ENCODE measurements around the gene TNS1. TPM values are rescaled to one million over a fixed set of nuclear protein-coding genes. Genes with fewer than 3 reads are reported as not detected.

The TNS1 gene
- total and polyA plus RNA-seq, 7 experiments from 2014 or later, result 0.50 to 5.0 (median 0.81) TPM; not detected in 2

DNA sequence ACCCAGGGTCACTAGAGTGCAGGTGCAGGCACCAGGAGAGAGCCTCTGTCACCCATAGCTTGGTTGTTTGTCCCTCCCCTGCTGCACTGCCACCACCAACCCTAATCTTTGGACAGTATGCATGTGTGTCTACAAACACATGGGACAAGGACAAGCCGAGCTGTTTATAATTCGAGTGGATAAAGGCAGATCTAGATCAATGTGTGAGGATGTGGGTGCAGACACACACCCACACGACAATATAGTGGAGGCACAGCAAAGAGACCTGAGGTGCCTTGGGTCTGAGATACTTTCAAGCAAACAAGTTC lies 199.2 kb downstream of the TNS1 start:
- Histone ChIP-seq H3K4me1 (ENCODE audit: control insufficient read depth in 2 of 2, insufficient read depth in 2 of 2, low read length in 2 of 2) (no peaks in the 10 kb centered on the region), H3K36me3 (ENCODE audit: control insufficient read depth in 2 of 3, insufficient read depth in 3 of 3, low read length in 3 of 3) (no peaks in the 10 kb centered on the region), H3K27ac (ENCODE audit: low read depth, low read length) (no peak overlapping the region), H3K4me3 (ENCODE audit: low read length) (no peak overlapping the region), H3K9me3 (ENCODE audit: control insufficient read depth in 2 of 3, low read length in 3 of 3) (no peaks in the 10 kb centered on the region), H3K27me3 (ENCODE audit: control insufficient read depth in 2 of 2, insufficient read depth in 2 of 2, low read length in 2 of 2) (no peaks in the 10 kb centered on the region)
- Mint-ChIP-seq H3K4me1 (peaks cover 0 to 4% (median 0%) of the 10 kb centered on the region in 7 donors), H3K9me3 (peaks cover 0 to 4% (median 0%) of the 10 kb centered on the region in 11 donors), H3K27me3 (peaks cover 0 to 5% (median 4%) of the 10 kb centered on the region in 5 donors), H3K4me3 (no peak overlapping the region), H3K27ac (no peak overlapping the region), H3K36me3 (no peaks in the 10 kb centered on the region)
- no peak for ATAC-seq
- ChIA-PET CTCF (interaction anchor here (1.0 kb wide), 1 partner anchor 15 kb away, joined by 3 read pairs; no protein-coding TSS in a partner anchor), POLR2A (no interaction called here)
- no peak for DNase-seq
- intact Hi-C loops (cut with micrococcal nuclease), result no loop called here

GRCh38 chr2:217802876-217803652 lies 199.7 kb downstream of the TNS1 start:
- H3K4me3 ChIP-seq (ENCODE audit: low read length), result no peak overlapping the region
- H3K27ac ChIP-seq (ENCODE audit: low read depth, low read length), result no peak overlapping the region
- H3K9me3 ChIP-seq (ENCODE audit: control insufficient read depth in 2 of 3, low read length in 3 of 3), result no peaks in the 10 kb centered on the region
- H3K4me3 Mint-ChIP-seq, result no peak overlapping the region
- no peaks in the 10 kb centered on the region for H3K36me3 ChIP-seq (ENCODE audit: control insufficient read depth in 2 of 3, insufficient read depth in 3 of 3, low read length in 3 of 3)
- POLR2A ChIA-PET, result no interaction called here
- peaks cover 0 to 4% (median 0%) of the 10 kb centered on the region in 11 donors for H3K9me3 Mint-ChIP-seq
- peaks cover 0 to 4% (median 0%) of the 10 kb centered on the region in 7 donors for H3K4me1 Mint-ChIP-seq
- no peaks in the 10 kb centered on the region for H3K27me3 ChIP-seq (ENCODE audit: control insufficient read depth in 2 of 2, insufficient read depth in 2 of 2, low read length in 2 of 2)
- H3K36me3 Mint-ChIP-seq, result no peaks in the 10 kb centered on the region
- CTCF ChIA-PET, result interaction anchor here (0.6 to 1.0 kb wide), 3 partner anchors 14 to 650 kb away, joined by 3 to 5 read pairs (median 3); no protein-coding TSS in a partner anchor
- intact Hi-C loops (cut with micrococcal nuclease), result no loop called here
- ATAC-seq (no peak), DNase-seq (no peak)
- peaks cover 0 to 5% (median 4%) of the 10 kb centered on the region in 5 donors for H3K27me3 Mint-ChIP-seq
- H3K4me1 ChIP-seq (ENCODE audit: control insufficient read depth in 2 of 2, insufficient read depth in 2 of 2, low read length in 2 of 2), result no peaks in the 10 kb centered on the region
- H3K27ac Mint-ChIP-seq, result no peak overlapping the region

GRCh38 chr2:217802266-217802665 lies 200.5 kb downstream of the TNS1 start:
- Histone ChIP-seq H3K36me3 (ENCODE audit: control insufficient read depth in 2 of 3, insufficient read depth in 3 of 3, low read length in 3 of 3) (no peaks in the 10 kb centered on the region), H3K9me3 (ENCODE audit: control insufficient read depth in 2 of 3, low read length in 3 of 3) (no peaks in the 10 kb centered on the region), H3K27me3 (ENCODE audit: control insufficient read depth in 2 of 2, insufficient read depth in 2 of 2, low read length in 2 of 2) (no peaks in the 10 kb centered on the region), H3K4me3 (ENCODE audit: low read length) (no peak overlapping the region), H3K4me1 (ENCODE audit: control insufficient read depth in 2 of 2, insufficient read depth in 2 of 2, low read length in 2 of 2) (no peaks in the 10 kb centered on the region), H3K27ac (ENCODE audit: low read depth, low read length) (no peak overlapping the region)
- intact Hi-C loops (cut with micrococcal nuclease), result no loop called here
- CTCF ChIA-PET, result interaction anchor here (0.6 kb wide), 1 partner anchor 19 kb away, joined by 5 read pairs; no protein-coding TSS in a partner anchor
- Mint-ChIP-seq H3K4me3 (no peak overlapping the region), H3K27ac (no peak overlapping the region), H3K9me3 (peaks cover 0 to 4% (median 0%) of the 10 kb centered on the region in 11 donors), H3K36me3 (no peaks in the 10 kb centered on the region), H3K27me3 (peaks cover 0 to 5% (median 4%) of the 10 kb centered on the region in 5 donors), H3K4me1 (peaks cover 0 to 4% (median 0%) of the 10 kb centered on the region in 7 donors)
- POLR2A ChIA-PET, result no interaction called here
- DNase-seq, result no peak
- ATAC-seq, result no peak

DNA sequence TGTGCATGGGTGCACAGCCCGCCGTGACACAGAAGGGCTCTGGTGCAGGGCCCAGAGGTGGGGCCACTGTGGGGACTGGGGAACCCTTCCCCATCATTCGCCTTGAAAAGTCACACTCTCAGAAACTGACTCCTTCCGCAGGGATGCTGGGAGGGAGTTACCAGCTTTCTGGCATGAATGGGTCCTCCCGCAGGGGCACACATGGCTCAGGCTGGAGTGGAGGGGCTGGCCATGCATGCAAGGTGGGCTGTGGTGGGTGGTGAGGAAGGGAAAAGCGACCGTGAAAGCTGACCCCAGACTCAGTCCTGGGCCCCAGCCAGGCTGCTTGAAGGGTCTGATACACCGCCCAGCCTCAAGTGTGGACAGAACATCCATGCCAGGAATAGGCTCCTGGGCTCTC lies 201.1 kb downstream of the TNS1 start:
- Histone ChIP-seq H3K4me1 (ENCODE audit: control insufficient read depth in 2 of 2, insufficient read depth in 2 of 2, low read length in 2 of 2) (no peaks in the 10 kb centered on the region), H3K9me3 (ENCODE audit: control insufficient read depth in 2 of 3, low read length in 3 of 3) (no peaks in the 10 kb centered on the region), H3K4me3 (ENCODE audit: low read length) (no peak overlapping the region), H3K36me3 (ENCODE audit: control insufficient read depth in 2 of 3, insufficient read depth in 3 of 3, low read length in 3 of 3) (no peaks in the 10 kb centered on the region), H3K27ac (ENCODE audit: low read depth, low read length) (no peak overlapping the region), H3K27me3 (ENCODE audit: control insufficient read depth in 2 of 2, insufficient read depth in 2 of 2, low read length in 2 of 2) (no peaks in the 10 kb centered on the region)
- Mint-ChIP-seq H3K36me3 (no peaks in the 10 kb centered on the region), H3K4me3 (no peak overlapping the region), H3K27ac (no peak overlapping the region), H3K27me3 (peaks cover 0 to 4% (median 2%) of the 10 kb centered on the region in 5 donors), H3K9me3 (peaks cover 0 to 4% (median 0%) of the 10 kb centered on the region in 11 donors), H3K4me1 (peaks cover 0 to 4% (median 0%) of the 10 kb centered on the region in 7 donors)
- DNase-seq, result no peak
- intact Hi-C loops (cut with micrococcal nuclease), result no loop called here
- CTCF ChIA-PET, result no interaction called here
- POLR2A ChIA-PET, result no interaction called here
- ATAC-seq, result no peak

DNA sequence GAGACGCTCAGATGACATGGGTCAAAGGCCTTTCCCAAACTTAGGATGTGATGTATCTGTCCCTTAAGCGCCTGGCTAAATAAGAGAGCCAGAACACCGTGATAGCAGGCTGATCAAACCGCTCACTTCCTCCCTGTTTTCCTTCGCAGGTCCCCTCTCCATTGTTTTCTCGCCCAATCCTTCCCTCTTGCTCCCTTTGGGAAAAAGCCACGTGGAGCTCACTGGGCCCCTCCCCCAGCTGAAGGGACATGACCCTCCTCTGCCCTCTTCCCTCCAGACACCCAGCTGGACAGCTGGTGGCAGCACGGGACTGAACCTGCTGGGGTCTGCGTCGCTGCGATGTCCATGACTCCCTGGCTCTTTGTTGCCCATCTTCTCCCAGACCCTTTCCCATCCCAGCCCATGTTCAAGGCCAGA lies 201.7 kb downstream of the TNS1 start:
- Mint-ChIP-seq H3K9me3 (peaks cover 0 to 4% (median 0%) of the 10 kb centered on the region in 11 donors), H3K36me3 (no peaks in the 10 kb centered on the region), H3K4me1 (peaks cover 0 to 4% (median 0%) of the 10 kb centered on the region in 7 donors), H3K4me3 (no peak overlapping the region), H3K27me3 (peaks cover 0 to 4% (median 0%) of the 10 kb centered on the region in 5 donors), H3K27ac (no peak overlapping the region)
- POLR2A ChIA-PET, result no interaction called here
- Histone ChIP-seq H3K4me1 (ENCODE audit: control insufficient read depth in 2 of 2, insufficient read depth in 2 of 2, low read length in 2 of 2) (no peaks in the 10 kb centered on the region), H3K36me3 (ENCODE audit: control insufficient read depth in 2 of 3, insufficient read depth in 3 of 3, low read length in 3 of 3) (no peaks in the 10 kb centered on the region), H3K9me3 (ENCODE audit: control insufficient read depth in 2 of 3, low read length in 3 of 3) (no peaks in the 10 kb centered on the region), H3K27ac (ENCODE audit: low read depth, low read length) (no peak overlapping the region), H3K4me3 (ENCODE audit: low read length) (no peak overlapping the region), H3K27me3 (ENCODE audit: control insufficient read depth in 2 of 2, insufficient read depth in 2 of 2, low read length in 2 of 2) (no peaks in the 10 kb centered on the region)
- intact Hi-C loops (cut with micrococcal nuclease), result no loop called here
- DNase-seq (no peak), ATAC-seq (no peak)
- CTCF ChIA-PET, result no interaction called here

- no peaks in the 10 kb centered on the region for H3K27me3 ChIP-seq (ENCODE audit: control insufficient read depth in 2 of 2, insufficient read depth in 2 of 2, low read length in 2 of 2)
- no peaks in the 10 kb centered on the region for H3K9me3 ChIP-seq (ENCODE audit: control insufficient read depth in 2 of 3, low read length in 3 of 3)
- Mint-ChIP-seq H3K36me3 (no peaks in the 10 kb centered on the region), H3K27ac (no peak overlapping the region), H3K4me3 (no peak overlapping the region), H3K27me3 (peaks cover 0 to 2% (median 0%) of the 10 kb centered on the region in 5 donors), H3K9me3 (peaks cover 0 to 2% (median 0%) of the 10 kb centered on the region in 11 donors), H3K4me1 (peaks cover 0 to 4% (median 0%) of the 10 kb centered on the region in 7 donors)
- intact Hi-C loops (cut with micrococcal nuclease), result no loop called here
- ChIA-PET POLR2A (no interaction called here), CTCF (no interaction called here)
- no peak overlapping the region for H3K27ac ChIP-seq (ENCODE audit: low read depth, low read length)
- H3K4me3 ChIP-seq (ENCODE audit: low read length), result no peak overlapping the region
- H3K4me1 ChIP-seq (ENCODE audit: control insufficient read depth in 2 of 2, insufficient read depth in 2 of 2, low read length in 2 of 2), result no peaks in the 10 kb centered on the region
- peak in 1 of 9 donors; percentile 1 for DNase-seq
- H3K36me3 ChIP-seq (ENCODE audit: control insufficient read depth in 2 of 3, insufficient read depth in 3 of 3, low read length in 3 of 3), result no peaks in the 10 kb centered on the region
- ATAC-seq, result no peak
Observed at GRCh38 chr2:217800433-217801114, 202.2 kb downstream of the TNS1 start.
